BJ (cell line): Measurements from ENCODE around the gene MED25. TPM values are rescaled to one million over a fixed set of nuclear protein-coding genes. Genes with fewer than 3 reads are reported as not detected.

ENCODE experiments used
- CTCF ChIA-PET: fragments of 350-600 bp; formaldehyde crosslinking; extraction: SDS; loops from one replicate; lab custom pipeline; 2021; ENCODE audit warnings: antibody characterized with exemption, inconsistent platforms; lab: Yijun Ruan, JAX
- POLR2A ChIA-PET: fragments of 300-600 bp; sonication (Branson Sonifier 250); formaldehyde crosslinking; extraction: SDS; loops from one replicate; lab custom pipeline; 2021; ENCODE audit warnings: antibody characterized with exemption; lab: Charles Lee
- DNase-seq: peaks from one replicate; pipeline ENCODE4 v3.0.0-alpha.2; 2011; ENCODE audit warnings: low read depth
- H3K27me3 ChIP-seq: 2 replicates; pipeline ENCODE4 v1.6.0; 2011; ENCODE audit warnings: low read length; ENCODE audit not compliant: control insufficient read depth, insufficient read depth
- H3K36me3 ChIP-seq: 2 replicates; pipeline ENCODE4 v1.5.1; 2011; ENCODE audit warnings: low read length; ENCODE audit not compliant: control insufficient read depth, insufficient read depth
- H3K4me3 ChIP-seq: 2 replicates; pipeline ENCODE4 v1.5.1; 2011; ENCODE audit warnings: low read depth, mild to moderate bottlenecking, control low read depth, low read length
- CTCF ChIP-seq: IDR thresholded peaks from 2 replicates; pipeline ENCODE4 v1.5.1; 2011; ENCODE audit warnings: low read depth, mild to moderate bottlenecking, control low read depth, inconsistent platforms, low read length, moderate library complexity; ENCODE audit not compliant: insufficient read depth
- polyA plus RNA-seq: library from polyadenylated mRNA; depleted of rRNA; stranded (reverse); fragments of >200 nt; gene quantifications from 2 replicates; pipeline ENCODE4 v1.2.3, GENCODE V29; 2011

Gene MED25
- polyA plus RNA-seq, 1 experiment = 27.7 TPM

GRCh38 chr19:49869484-49870308 lies 51.6 kb downstream of the MED25 start:
- H3K27me3 ChIP-seq = no peaks in the 10 kb centered on the region
- CTCF ChIA-PET = no interaction called here
- H3K4me3 ChIP-seq = peak overlapping the region; percentile 45
- H3K36me3 ChIP-seq = peaks cover 5% of the 10 kb centered on the region
- no peak for TF ChIP-seq CTCF
- POLR2A ChIA-PET = interaction anchor here (0.5 to 1.0 kb wide), 4 partner anchors 19 to 194 kb away, joined by 3 to 10 read pairs (median 4); no protein-coding TSS in a partner anchor
- DNase-seq = peak; percentile 100

GRCh38 chr19:49870309-49870901 lies 52.3 kb downstream of the MED25 start:
- H3K36me3 ChIP-seq = peaks cover 3% of the 10 kb centered on the region; the same call in 1 of the 2 replicates
- no peaks in the 10 kb centered on the region for H3K27me3 ChIP-seq
- no peak for DNase-seq
- TF ChIP-seq CTCF = no peak
- H3K4me3 ChIP-seq = peak overlapping the region; percentile 45
- CTCF ChIA-PET = no interaction called here
- POLR2A ChIA-PET = interaction anchor here (0.6 kb wide), 1 partner anchor 397 kb away, joined by 3 read pairs; no protein-coding TSS in a partner anchor

DNA sequence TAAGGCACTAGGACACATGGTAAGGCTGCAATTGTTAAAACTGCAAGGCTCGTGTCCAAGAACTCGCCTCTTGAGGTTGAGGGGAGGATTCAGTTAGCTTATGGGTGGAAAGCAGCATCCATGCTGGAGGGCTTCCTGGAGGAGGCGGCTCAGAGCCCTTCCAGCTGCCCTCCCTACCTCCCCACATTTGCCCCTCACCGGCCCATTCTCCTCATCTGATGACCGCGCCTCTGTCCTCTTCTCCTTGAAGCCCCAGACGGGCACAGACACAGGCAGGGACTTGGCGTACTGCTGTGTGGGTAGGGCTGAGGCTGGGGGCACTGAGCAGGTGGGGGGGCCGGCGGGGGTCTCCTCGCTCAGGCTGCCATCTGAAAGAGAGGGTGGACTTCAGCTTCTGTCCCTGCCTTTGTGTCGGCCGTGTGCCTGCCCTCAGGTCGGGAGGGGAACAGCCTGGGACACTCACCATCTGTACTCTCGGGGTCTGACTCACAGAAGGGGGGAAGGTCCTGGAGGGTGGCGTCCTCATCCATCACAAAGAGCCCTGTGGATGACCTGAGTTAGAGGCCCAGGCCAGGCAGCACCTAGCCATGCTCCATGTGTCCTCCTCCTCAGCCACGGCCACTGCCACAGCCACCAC lies 53.4 kb downstream of the MED25 start:
- POLR2A ChIA-PET = no interaction called here
- DNase-seq = no peak
- CTCF ChIA-PET = no interaction called here
- H3K36me3 ChIP-seq = peaks cover 3% of the 10 kb centered on the region; the same call in 1 of the 2 replicates
- no peaks in the 10 kb centered on the region for H3K27me3 ChIP-seq
- TF ChIP-seq CTCF = no peak
- no peak overlapping the region for H3K4me3 ChIP-seq

DNA sequence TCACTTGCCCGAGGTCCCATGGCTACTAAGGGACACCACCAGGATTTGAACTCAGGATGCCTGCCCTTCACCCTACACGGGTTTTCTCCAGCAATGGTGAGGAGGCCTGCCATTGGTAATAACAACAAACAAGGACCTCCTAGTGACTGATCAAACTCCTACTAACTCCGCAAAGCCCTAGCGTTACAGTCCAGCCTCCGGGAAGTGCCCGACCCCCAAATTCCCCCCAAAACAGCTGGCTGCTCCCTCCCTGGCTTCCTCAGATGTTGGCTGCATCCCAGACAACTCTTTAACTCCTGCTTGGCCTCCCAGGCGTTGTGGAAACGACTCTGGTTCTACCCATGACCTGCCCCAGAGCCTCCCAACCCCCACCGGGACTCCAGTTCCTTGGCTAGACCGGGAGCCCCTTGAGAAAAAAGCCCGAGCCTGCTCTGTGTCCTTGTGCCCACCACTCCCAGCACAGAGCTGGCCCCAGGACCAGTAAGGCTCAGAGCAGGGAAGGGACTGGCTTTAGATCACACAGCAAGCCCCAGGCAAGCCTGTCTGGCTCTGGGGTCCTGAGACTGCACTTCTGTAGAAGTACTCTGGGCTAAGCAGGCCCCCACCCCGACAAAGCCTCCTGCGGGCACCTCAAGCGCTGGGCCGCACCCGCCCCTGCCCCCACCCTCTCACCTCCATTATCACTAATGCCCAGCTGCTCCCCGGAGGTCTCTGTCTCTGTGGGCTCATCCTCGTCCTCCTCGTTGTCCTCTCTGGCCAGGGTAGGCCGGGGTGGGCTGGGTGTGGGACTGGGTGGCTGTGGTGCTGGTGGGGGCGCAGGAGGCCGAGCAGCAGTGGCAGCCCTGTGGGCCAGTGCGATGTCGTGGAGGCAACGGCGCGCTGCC lies 54.4 kb downstream of the MED25 start:
- Histone ChIP-seq H3K4me3 (no peak overlapping the region), H3K36me3 (peaks cover 3% of the 10 kb centered on the region; the same call in 1 of the 2 replicates), H3K27me3 (no peaks in the 10 kb centered on the region)
- CTCF ChIA-PET = no interaction called here
- POLR2A ChIA-PET = no interaction called here
- TF ChIP-seq CTCF = no peak
- no peak for DNase-seq
